AG04450 (cell line): ENCODE measurements around the gene UNC45B. TPM values are rescaled to one million over a fixed set of nuclear protein-coding genes. Genes with fewer than 3 reads are reported as not detected.

Experiments
- CTCF ChIA-PET: fragments of 300-600, 350-600 bp; formaldehyde crosslinking; extraction: SDS; loops from one replicate; lab custom pipeline; 2022; ENCODE audit warnings: antibody characterized with exemption, inconsistent platforms; lab: Charles Lee
- POLR2A ChIA-PET: fragments of 350-600 bp; formaldehyde crosslinking; extraction: SDS; loops from one replicate; lab custom pipeline; 2021; ENCODE audit warnings: antibody characterized with exemption, inconsistent platforms; lab: Yijun Ruan, JAX
- DNase-seq: peaks from one replicate; pipeline ENCODE4 v3.0.0-alpha.2; 2011; ENCODE audit warnings: low read depth, low spot score
- H3K27ac ChIP-seq: one replicate; pipeline ENCODE4 v1.5.1; 2012; ENCODE audit warnings: low read depth, low read length, control low read depth
- H3K27me3 ChIP-seq: one replicate; pipeline ENCODE4 v1.6.0; 2012; ENCODE audit warnings: low read length; ENCODE audit not compliant: control insufficient read depth, insufficient read depth
- H3K4me3 ChIP-seq: 2 replicates; pipeline ENCODE4 v1.5.1; 2011; ENCODE audit warnings: mild to moderate bottlenecking, low read depth, low read length, control low read depth
- H3K9me3 ChIP-seq: 2 replicates; pipeline ENCODE4 v1.5.1; 2012; ENCODE audit warnings: low read length; ENCODE audit not compliant: control insufficient read depth, insufficient read depth
- polyA plus RNA-seq: library from polyadenylated mRNA; depleted of rRNA; stranded (reverse); fragments of >200 nt; gene quantifications from 2 replicates; pipeline ENCODE4 v1.2.3, GENCODE V29; 2011
- TF ChIP-seq, protein P1 (sequence below): IDR thresholded peaks from 2 replicates; pipeline ENCODE4 v1.5.1; 2011; ENCODE audit warnings: low read depth, low read length, control low read depth, inconsistent platforms

Gene UNC45B
- polyA plus RNA-seq, 1 experiment, result not detected

- CTCF ChIA-PET, result no interaction called here
- TF ChIP-seq, protein P1, sequence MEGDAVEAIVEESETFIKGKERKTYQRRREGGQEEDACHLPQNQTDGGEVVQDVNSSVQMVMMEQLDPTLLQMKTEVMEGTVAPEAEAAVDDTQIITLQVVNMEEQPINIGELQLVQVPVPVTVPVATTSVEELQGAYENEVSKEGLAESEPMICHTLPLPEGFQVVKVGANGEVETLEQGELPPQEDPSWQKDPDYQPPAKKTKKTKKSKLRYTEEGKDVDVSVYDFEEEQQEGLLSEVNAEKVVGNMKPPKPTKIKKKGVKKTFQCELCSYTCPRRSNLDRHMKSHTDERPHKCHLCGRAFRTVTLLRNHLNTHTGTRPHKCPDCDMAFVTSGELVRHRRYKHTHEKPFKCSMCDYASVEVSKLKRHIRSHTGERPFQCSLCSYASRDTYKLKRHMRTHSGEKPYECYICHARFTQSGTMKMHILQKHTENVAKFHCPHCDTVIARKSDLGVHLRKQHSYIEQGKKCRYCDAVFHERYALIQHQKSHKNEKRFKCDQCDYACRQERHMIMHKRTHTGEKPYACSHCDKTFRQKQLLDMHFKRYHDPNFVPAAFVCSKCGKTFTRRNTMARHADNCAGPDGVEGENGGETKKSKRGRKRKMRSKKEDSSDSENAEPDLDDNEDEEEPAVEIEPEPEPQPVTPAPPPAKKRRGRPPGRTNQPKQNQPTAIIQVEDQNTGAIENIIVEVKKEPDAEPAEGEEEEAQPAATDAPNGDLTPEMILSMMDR, result no peak
Measured at GRCh38 chr17:35161281-35161761, 13.7 kb downstream of the UNC45B start.

GRCh38 chr17:35162755-35163154, 15.1 kb downstream of the UNC45B start:
- no peak for DNase-seq
- H3K9me3 ChIP-seq, result no peaks in the 10 kb centered on the region
- no peak overlapping the region for H3K27ac ChIP-seq
- H3K4me3 ChIP-seq, result no peak overlapping the region
- peaks cover 10% of the 10 kb centered on the region for H3K27me3 ChIP-seq
- POLR2A ChIA-PET, result no interaction called here
- TF ChIP-seq, protein P1, result no peak
- CTCF ChIA-PET, result no interaction called here

More at GRCh38 chr17:35161281-35161761, 13.7 kb downstream of the UNC45B start:
- Histone ChIP-seq H3K9me3 (no peaks in the 10 kb centered on the region), H3K27ac (no peak overlapping the region), H3K27me3 (peaks cover 10% of the 10 kb centered on the region), H3K4me3 (no peak overlapping the region)
- POLR2A ChIA-PET, result no interaction called here
- no peak for DNase-seq

DNA sequence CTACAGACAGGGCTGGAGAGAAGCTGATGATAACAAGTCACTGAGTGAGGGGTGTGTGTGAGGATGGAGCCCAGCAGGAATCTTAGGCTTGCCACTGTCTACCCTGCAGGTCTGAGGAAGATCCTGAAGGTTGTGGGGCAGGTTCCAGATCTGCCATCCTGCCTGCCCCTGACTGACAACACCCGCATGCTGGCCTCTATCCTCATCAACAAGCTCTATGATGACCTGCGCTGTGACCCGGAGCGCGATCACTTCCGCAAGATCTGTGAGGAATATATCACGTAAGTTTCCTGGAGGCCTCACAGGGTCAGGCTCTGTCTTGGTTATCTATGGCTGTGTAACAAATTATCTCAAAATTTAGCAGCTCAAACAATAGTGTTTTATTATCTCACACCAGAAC, 16.3 kb downstream of the UNC45B start:
- H3K9me3 ChIP-seq, result no peaks in the 10 kb centered on the region
- ChIA-PET POLR2A (no interaction called here), CTCF (interaction anchor here (0.6 to 1.4 kb wide), 2 partner anchors 211 to 374 kb away, joined by 3 read pairs; partner anchors contain the start of gene SLFN12L)
- peaks cover 10% of the 10 kb centered on the region for H3K27me3 ChIP-seq
- no peak for DNase-seq
- no peak overlapping the region for H3K27ac ChIP-seq
- TF ChIP-seq, protein P1, result no peak
- H3K4me3 ChIP-seq, result no peak overlapping the region

GRCh38 chr17:35164716-35165115, 17.1 kb downstream of the UNC45B start:
- Histone ChIP-seq H3K4me3 (no peak overlapping the region), H3K9me3 (no peaks in the 10 kb centered on the region), H3K27me3 (peaks cover 10% of the 10 kb centered on the region), H3K27ac (no peak overlapping the region)
- ChIA-PET POLR2A (no interaction called here), CTCF (interaction anchor here (0.7 to 1.5 kb wide), 3 partner anchors 23 to 373 kb away, joined by 3 read pairs; partner anchors contain the start of genes NLE1 and SLFN12L)
- TF ChIP-seq, protein P1, result no peak
- no peak for DNase-seq

DNA sequence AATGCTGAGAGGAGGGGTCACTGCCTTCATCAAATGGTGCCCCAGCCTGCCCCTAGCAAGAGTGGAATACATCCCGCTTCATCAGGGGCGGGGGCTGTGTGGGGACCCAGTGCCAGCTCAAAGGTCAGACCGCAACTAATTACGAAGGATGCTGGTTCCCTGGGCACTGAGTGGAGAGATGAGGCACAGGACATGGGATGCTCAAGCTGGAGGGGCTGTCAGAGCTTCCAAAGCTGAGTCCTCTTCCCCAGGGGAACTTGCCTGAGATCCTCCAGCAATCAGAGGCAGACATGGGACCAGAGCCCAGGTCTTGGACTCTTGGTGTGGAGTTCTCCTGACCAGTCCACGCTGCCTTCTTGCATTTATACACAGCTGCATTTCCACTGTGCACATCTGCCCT, 18.9 kb downstream of the UNC45B start:
- ChIA-PET CTCF (interaction anchor here (0.7 to 1.8 kb wide), 4 partner anchors 23 to 413 kb away, joined by 3 to 7 read pairs (median 5); no protein-coding TSS in a partner anchor), POLR2A (no interaction called here)
- Histone ChIP-seq H3K27ac (no peak overlapping the region), H3K9me3 (no peaks in the 10 kb centered on the region), H3K4me3 (no peak overlapping the region), H3K27me3 (peaks cover 2% of the 10 kb centered on the region)
- TF ChIP-seq, protein P1, result no peak
- no peak for DNase-seq
